Left lung (tissue), 10 donors: Measurements from ENCODE around the gene ALDH2. TPM values are rescaled to one million over a fixed set of nuclear protein-coding genes. Genes with fewer than 3 reads are reported as not detected.

ENCODE experiments used
- ATAC-seq: fragments of 200-7000 bp; cut with Tn5 transposase; one replicate; pipeline ENCODE4 v1.9.1; 2020; ENCODE audit warnings: moderate library complexity
- DNase-seq, 4 donors: peaks; one replicate each; pipeline ENCODE4 v3.0.0-alpha.2; 2013 to 2020
- H3K27ac ChIP-seq, 2 donors: fragments of 200-600 bp; sonication (generic) in 1 of 2; one replicate each; pipeline versions ENCODE4 v1.5.0 to v1.8.0; 2020 to 2021
- H3K27me3 ChIP-seq, 2 donors: fragments of 200-600 bp; sonication (generic) in 1 of 2; one replicate each; pipeline versions ENCODE4 v1.5.0 to v1.8.0; 2020 to 2021
- H3K36me3 ChIP-seq, 2 donors: fragments of 200-600 bp; sonication (generic) in 1 of 2; one replicate each; pipeline versions ENCODE4 v1.5.0 to v1.8.0; 2020 to 2021
- H3K4me1 ChIP-seq, 2 donors: fragments of 200-600 bp; one replicate each; pipeline ENCODE4 v1.8.0; 2021
- H3K4me3 ChIP-seq, 2 donors: fragments of 200-600 bp; sonication (generic) in 1 of 2; one replicate each; pipeline versions ENCODE4 v1.5.0 to v1.8.0; 2020 to 2021; ENCODE audit warnings: mild to moderate bottlenecking in 1 of 2
- H3K9me3 ChIP-seq, 2 donors: fragments of 200-600 bp; sonication (generic) in 1 of 2; one replicate each; pipeline versions ENCODE4 v1.5.0 to v1.8.0; 2020 to 2021
- CTCF ChIP-seq, 2 donors: fragments of 200-600 bp; sonication (generic) in 1 of 2; IDR thresholded peaks; one replicate each; pipeline versions ENCODE4 v1.5.0 to v1.8.0; 2021; ENCODE audit warnings: antibody characterized with exemption in 2 of 2
- intact Hi-C, 2 donors: fragments of 100-400 bp; cut with DNase I; formaldehyde crosslinking; loops; one replicate each; pipeline versions ENCODE4 v1.11.2 to v1.14.2; 2022
- microRNA-seq, 2 donors: library from miRNA; unstranded; fragments of <30 nt; microRNA quantifications; one replicate each; pipeline ENCODE4, GENCODE V29; 2019
- polyA plus RNA-seq, 6 donors: library from polyadenylated mRNA; unstranded; fragments of 120-200 nt; gene quantifications; one replicate each; pipeline ENCODE4 v1.2.1, GENCODE V29; 2013; ENCODE audit not compliant: insufficient read length in 6 of 6
- total RNA-seq, 2 donors: library from RNA; stranded (reverse); fragmentation: NEBNext Ultra II Directional; extraction: Animal tissue kit (Norgen Biotek cat#: 25700); gene quantifications; one replicate each; pipeline ENCODE4 v1.2.1, GENCODE V29; 2021
- donor health status: DM: no; HTN: yes; CAD: no.
- donor health status: DM: no; HTN: no; CAD: no.

The ALDH2 gene
- total and polyA plus RNA-seq, 8 donors: 91.6 to 289 (median 104) TPM

DNA sequence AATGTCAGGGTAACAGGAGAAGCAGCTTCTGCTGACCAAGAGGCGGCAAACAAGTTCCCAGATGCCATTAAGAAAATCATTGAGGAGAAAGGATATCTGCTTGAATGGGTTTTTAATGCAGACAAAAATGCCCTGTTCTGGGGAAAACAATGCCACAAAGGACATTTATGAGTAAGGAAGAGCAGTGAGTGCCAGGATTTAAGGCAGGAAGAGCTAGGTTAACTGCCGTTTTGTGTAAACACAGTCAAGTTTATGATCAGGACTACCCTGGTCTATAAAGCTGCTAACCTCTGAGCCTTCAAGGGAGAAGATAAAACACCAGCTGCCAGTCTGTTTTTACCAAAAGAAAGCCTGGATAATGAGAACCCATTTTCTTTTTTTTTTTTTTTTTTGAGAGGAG, 83.8 kb downstream of the ALDH2 start:
- DNase-seq (no peak), ATAC-seq (no peak)
- Histone ChIP-seq H3K9me3 (no peaks in the 10 kb centered on the region), H3K27me3 (no peaks in the 10 kb centered on the region), H3K4me3 (no peak overlapping the region), H3K27ac (no peak overlapping the region), H3K36me3 (peaks cover 0 to 25% of the 10 kb centered on the region in 2 donors), H3K4me1 (peaks cover 0 to 11% of the 10 kb centered on the region in 2 donors)
- intact Hi-C loops: no loop called here
- TF ChIP-seq CTCF (IDR thresholded peaks at IDR 0.05): no peak

DNA sequence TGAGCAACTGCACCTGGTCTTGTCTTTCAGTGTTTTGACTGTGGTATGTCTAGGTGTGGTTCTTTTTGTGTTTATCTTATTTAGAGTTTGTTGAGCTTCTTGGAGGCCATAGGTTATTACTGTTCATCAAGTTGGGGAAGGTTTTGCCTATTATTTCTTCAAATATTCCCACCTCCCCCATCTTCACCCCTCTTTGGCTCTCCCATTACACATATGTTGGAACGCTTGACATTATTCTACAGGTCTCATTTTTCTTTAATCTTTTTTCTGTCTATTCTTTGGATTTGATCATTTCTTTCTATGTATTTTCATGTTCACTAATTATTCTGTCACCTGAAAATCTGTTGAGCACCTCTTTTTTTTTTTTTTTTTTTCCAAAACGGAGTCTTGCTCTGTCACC, 91.5 kb downstream of the ALDH2 start:
- Histone ChIP-seq H3K4me1 (peaks cover 0 to 14% of the 10 kb centered on the region in 2 donors), H3K36me3 (no peaks in the 10 kb centered on the region), H3K9me3 (no peaks in the 10 kb centered on the region), H3K4me3 (no peak overlapping the region), H3K27me3 (no peaks in the 10 kb centered on the region), H3K27ac (no peak overlapping the region)
- TF ChIP-seq CTCF (IDR thresholded peaks at IDR 0.05): no peak
- intact Hi-C loops: no loop called here
- ATAC-seq (no peak), DNase-seq (no peak)

DNA sequence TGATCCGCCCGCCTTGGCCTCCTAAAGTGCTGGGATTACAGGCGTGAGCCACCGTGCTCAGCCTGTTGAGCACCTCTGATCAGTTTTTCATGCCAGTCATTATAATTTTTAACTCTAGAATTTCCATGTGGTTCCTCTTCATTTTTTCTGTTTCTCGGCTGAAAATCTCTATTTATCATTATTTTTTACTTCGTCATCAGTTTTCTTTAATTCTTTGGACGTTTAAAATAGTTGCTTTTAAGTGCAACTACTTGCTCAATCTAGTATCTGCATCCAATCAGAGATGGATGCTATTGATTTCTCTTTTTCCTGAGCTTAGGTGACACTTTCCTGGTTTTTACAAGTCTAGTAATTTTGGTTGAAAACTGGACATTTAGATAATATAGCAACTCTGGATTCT, 92.0 kb downstream of the ALDH2 start:
- H3K27ac ChIP-seq: no peak overlapping the region
- H3K36me3 ChIP-seq: peaks cover 0 to 4% of the 10 kb centered on the region in 2 donors
- no peaks in the 10 kb centered on the region for H3K9me3 ChIP-seq
- H3K27me3 ChIP-seq: no peaks in the 10 kb centered on the region
- no peak overlapping the region for H3K4me3 ChIP-seq
- no peak for TF ChIP-seq CTCF (IDR thresholded peaks at IDR 0.05)
- no peak for ATAC-seq
- no peak for DNase-seq
- intact Hi-C loops: no loop called here
- peaks cover 0 to 14% of the 10 kb centered on the region in 2 donors for H3K4me1 ChIP-seq

- no peaks in the 10 kb centered on the region for H3K9me3 ChIP-seq
- H3K4me1 ChIP-seq: peaks cover 0 to 5% of the 10 kb centered on the region in 2 donors
- intact Hi-C loops: no loop called here
- H3K27ac ChIP-seq: no peak overlapping the region
- no peak overlapping the region for H3K4me3 ChIP-seq
- TF ChIP-seq CTCF (IDR thresholded peaks at IDR 0.05): no peak
- H3K36me3 ChIP-seq: peaks cover 0 to 54% of the 10 kb centered on the region in 2 donors
- ATAC-seq (no peak), DNase-seq (no peak)
- no peaks in the 10 kb centered on the region for H3K27me3 ChIP-seq
These were observed 98.2 kb downstream of the ALDH2 start for GRCh38 chr12:111864913-111865312.

Small RNA genes lying within 50 kb of the gene (microRNA-seq; reads per million reads assigned to microRNA genes)
- gene MIR6761: 1.0 to 1.6 reads per million in 2 donors

Other genes starting within 250 kb of the ALDH2 start
- gene ATXN2, start 167.6 kb upstream of the ALDH2 start, total RNA-seq: 10 to 100 TPM; 60.9 to 63.3 TPM
- gene ATXN2, start 167.6 kb upstream of the ALDH2 start, polyA plus RNA-seq: 10 to 100 TPM; 64.1 to 90.2 (median 72.7) TPM
- 10 to 100 TPM; 15.2 to 15.3 TPM for gene BRAP, start 81.0 kb upstream of the ALDH2 start, total RNA-seq
- 10 to 100 TPM; 17.5 to 20.1 (median 18.4) TPM for gene BRAP, start 81.0 kb upstream of the ALDH2 start, polyA plus RNA-seq
- 10 to 100 TPM; 19.8 to 23.3 TPM for gene ACAD10, start 80.9 kb upstream of the ALDH2 start, total RNA-seq
- gene ACAD10, start 80.9 kb upstream of the ALDH2 start, polyA plus RNA-seq: 10 to 100 TPM; 31.8 to 44.3 (median 39.3) TPM
- gene MAPKAPK5, start 75.3 kb downstream of the ALDH2 start, total RNA-seq: 10 to 100 TPM; 31.7 to 43.1 TPM
- gene MAPKAPK5, start 75.3 kb downstream of the ALDH2 start, polyA plus RNA-seq: 10 to 100 TPM; 44.4 to 57.9 (median 50.8) TPM
- gene TMEM116, start 246.2 kb downstream of the ALDH2 start, total RNA-seq: 10 to 100 TPM; 19.8 to 24.6 TPM
- 10 to 100 TPM; 17.9 to 23.6 (median 19.7) TPM for gene TMEM116, start 246.2 kb downstream of the ALDH2 start, polyA plus RNA-seq
- 100 to 1,000 TPM; 134 to 152 TPM for gene ERP29, start 246.5 kb downstream of the ALDH2 start, total RNA-seq
- 100 to 1,000 TPM; 136 to 163 (median 150) TPM for gene ERP29, start 246.5 kb downstream of the ALDH2 start, polyA plus RNA-seq